Kidney glomerular epithelial cell (primary cell): Measurements from ENCODE around the gene SH3RF3.

Source experiments
- DNase-seq: peaks from one replicate; lab custom pipeline; 2025; lab: John Stamatoyannopoulos, UW

Gene SH3RF3

GRCh38 chr2:109139002-109139401 is 10.0 kb downstream of the SH3RF3 start:
- DNase-seq, result no peak

- no peak for DNase-seq
Observed at GRCh38 chr2:109139865-109140396, 10.9 kb downstream of the SH3RF3 start.

- DNase-seq, result no peak
Observed at GRCh38 chr2:109141006-109141600, 12.1 kb downstream of the SH3RF3 start.

- DNase-seq, result no peak
Observed at GRCh38 chr2:109141727-109142283, 12.8 kb downstream of the SH3RF3 start.

- DNase-seq, result no peak
Observed at GRCh38 chr2:109142416-109143210, 13.6 kb downstream of the SH3RF3 start.

- no peak for DNase-seq
Observed at GRCh38 chr2:109143214-109144187, 14.5 kb downstream of the SH3RF3 start.

GRCh38 chr2:109144271-109144670 is 15.3 kb downstream of the SH3RF3 start:
- no peak for DNase-seq

- no peak for DNase-seq
Observed at GRCh38 chr2:109144721-109145120, 15.7 kb downstream of the SH3RF3 start.

- no peak for DNase-seq
Observed at GRCh38 chr2:109145286-109145685, 16.3 kb downstream of the SH3RF3 start.

GRCh38 chr2:109147405-109147804 is 18.4 kb downstream of the SH3RF3 start:
- DNase-seq, result no peak

GRCh38 chr2:109148117-109148746 is 19.2 kb downstream of the SH3RF3 start:
- no peak for DNase-seq

- DNase-seq, result no peak
Observed at GRCh38 chr2:109148991-109149645, 20.1 kb downstream of the SH3RF3 start.

- DNase-seq, result no peak
Observed at GRCh38 chr2:109150559-109150958, 21.6 kb downstream of the SH3RF3 start.

GRCh38 chr2:109151519-109151918 is 22.5 kb downstream of the SH3RF3 start:
- DNase-seq, result no peak

GRCh38 chr2:109153005-109153784 is 24.2 kb downstream of the SH3RF3 start:
- DNase-seq, result no peak

- DNase-seq, result no peak
Observed at GRCh38 chr2:109153807-109154206, 24.8 kb downstream of the SH3RF3 start.

GRCh38 chr2:109154226-109154625 is 25.2 kb downstream of the SH3RF3 start:
- no peak for DNase-seq

- no peak for DNase-seq
Observed at GRCh38 chr2:109155553-109156451, 26.8 kb downstream of the SH3RF3 start.

GRCh38 chr2:109157563-109158105 is 28.6 kb downstream of the SH3RF3 start:
- DNase-seq, result no peak
